Ovary (tissue), 9 donors: ENCODE results near the gene NFIB. TPM values are rescaled to one million over a fixed set of nuclear protein-coding genes. Genes with fewer than 3 reads are reported as not detected.
A peak's percentile ranks its signal among the peaks of the same experiment; 100 is the strongest.

ENCODE experiments used
- DNase-seq, 5 donors: peaks; one replicate each; pipeline ENCODE4 v3.0.0-alpha.2; 2019 to 2020
- H3K27ac ChIP-seq, 2 donors: fragments of 200-600 bp; one replicate each; pipeline versions ENCODE4 v1.5.1 to v1.8.0; 2019 to 2022
- H3K27me3 ChIP-seq: fragments of 200-600 bp; one replicate; pipeline ENCODE4 v1.8.0; 2022
- H3K36me3 ChIP-seq: fragments of 200-600 bp; sonication (generic); one replicate; pipeline ENCODE4 v1.5.1; 2019
- H3K4me1 ChIP-seq: one replicate; pipeline ENCODE4 v1.8.1; 2013; ENCODE audit warnings: mild to moderate bottlenecking, moderate library complexity; ENCODE audit not compliant: insufficient read depth
- H3K4me3 ChIP-seq: fragments of 200-600 bp; sonication (generic); one replicate; pipeline ENCODE4 v1.5.1; 2017
- H3K9me3 ChIP-seq, 2 donors: fragments of 200-600 bp in 1 of 2; sonication (generic) in 1 of 2; one replicate each; pipeline versions ENCODE4 v1.5.1 to v1.8.1; 2013 to 2019; ENCODE audit warnings: mild to moderate bottlenecking in 1 of 2, moderate library complexity in 1 of 2
- CTCF ChIP-seq, 3 donors: fragments of 450-650 bp in 2 of 3; fragments of 200-600 bp in 1 of 3; IDR thresholded peaks; one replicate each; pipeline versions ENCODE4 v1.5.1 to v1.8.0; 2016 to 2022; ENCODE audit warnings: antibody characterized with exemption in 3 of 3, mild to moderate bottlenecking in 1 of 3
- EP300 ChIP-seq: sonication (generic); formaldehyde crosslinking; IDR thresholded peaks from one replicate; pipeline ENCODE4 v1.6.1; 2017; ENCODE audit warnings: antibody characterized with exemption
- POLR2A ChIP-seq: fragments of 450-650 bp; IDR thresholded peaks from one replicate; pipeline ENCODE4 v1.6.1; 2017; ENCODE audit warnings: antibody characterized with exemption, mild to moderate bottlenecking, moderate library complexity
- WGBS, 3 donors: extraction: QIAGEN DNeasy Blood & Tissue Kit in 1 of 3; methylation state at CpG; one replicate each; pipeline versions ENCODE4 v1.1.5 to v1.1.7; 2013 to 2017; 5-methylcytosine and 5-hydroxymethylcytosine counted together
- intact Hi-C, 4 donors: fragments of 100-400 bp; cut with DNase I; formaldehyde crosslinking; loops; one replicate each; pipeline versions ENCODE4 v1.11.0 to v1.15.1; 2022 to 2023
- polyA plus RNA-seq, 2 donors: library from polyadenylated mRNA; stranded (reverse); fragments of 200-250 nt in 1 of 2; fragments of 350-450 nt in 1 of 2; fragmentation: Illumina TruSeq in 1 of 2; extraction: RNeasy Lipid Tissue Mini Kit (QIAGEN cat#74804) in 1 of 2; gene quantifications; one replicate each; pipeline ENCODE4 v1.2.3, GENCODE V29; 2013 to 2014
- total RNA-seq, 7 donors: library from RNA; depleted of rRNA in 2 of 7; stranded (reverse); fragments of >200 nt in 2 of 7; fragmentation: NEBNext Ultra II Directional in 3 of 7; extraction: Animal tissue kit (Norgen Biotek cat#: 25700) in 3 of 7; gene quantifications; one replicate each; pipeline versions ENCODE4 v1.1.0 to v1.2.4, GENCODE V29; 2016 to 2023
- donor health status: DM: no; HTN: no; CAD: no; lungs with moderate emphysema.
- donor health status: DM: no; HTN: no; CAD: no.
- donor health status: Bipolar disorder and iron deficiency.
- donor health status: DM: yes; HTN: yes; CAD: no.
- donor health status: DM: no; HTN: no; CAD: no.
- donor health status: DM: yes; HTN: yes; CAD: no.

Gene NFIB
- total and polyA plus RNA-seq, 9 donors: 8.7 to 111 (median 53.2) TPM

GRCh38 chr9:14347406-14348122, 33.6 kb upstream of the NFIB start:
- 0 to 1% (median 1%) methylated on average over 53 of the region's 53 CpGs for WGBS, 3 donors
- intact Hi-C loops: loop anchor here in 1 of 4 donors (2.0 to 10.0 kb wide), 2 partner anchors 27 to 903 kb away; no protein-coding TSS in a partner anchor
- H3K4me3 ChIP-seq: peak overlapping the region; percentile 47
- no peaks in the 10 kb centered on the region for H3K27me3 ChIP-seq
- no peaks in the 10 kb centered on the region for H3K36me3 ChIP-seq
- TF ChIP-seq EP300 (no peak), CTCF (IDR thresholded peaks at IDR 0.05) (no peak), POLR2A (no peak)
- no peaks in the 10 kb centered on the region for H3K9me3 ChIP-seq
- peak overlapping the region; percentile 11 to 50 for H3K27ac ChIP-seq
- H3K4me1 ChIP-seq: peaks cover 2% of the 10 kb centered on the region
- peak in 3 of 5 donors; percentile 18 to 52 (median 40) for DNase-seq

GRCh38 chr9:14346811-14347405, 33.0 kb upstream of the NFIB start:
- Histone ChIP-seq H3K4me1 (peaks cover 2% of the 10 kb centered on the region), H3K27ac (peak overlapping the region; percentile 11 to 50), H3K27me3 (no peaks in the 10 kb centered on the region), H3K36me3 (no peaks in the 10 kb centered on the region), H3K9me3 (no peaks in the 10 kb centered on the region), H3K4me3 (peak overlapping the region; percentile 47)
- DNase-seq: peak in 3 of 5 donors; percentile 22 to 37 (median 33)
- WGBS, 3 donors: 6 to 7% (median 6%) methylated on average over 37 of the region's 37 CpGs
- TF ChIP-seq EP300 (no peak), CTCF (IDR thresholded peaks at IDR 0.05) (no peak), POLR2A (no peak)
- intact Hi-C loops: loop anchor here in 1 of 4 donors (10.0 kb wide), 1 partner anchor 902 kb away; no protein-coding TSS in a partner anchor

- Histone ChIP-seq H3K27ac (no peak overlapping the region), H3K36me3 (no peaks in the 10 kb centered on the region), H3K27me3 (no peaks in the 10 kb centered on the region), H3K4me1 (peaks cover 2% of the 10 kb centered on the region), H3K4me3 (no peak overlapping the region), H3K9me3 (no peaks in the 10 kb centered on the region)
- DNase-seq: no peak
- 51 to 68% (median 65%) methylated on average over 35 of the region's 35 CpGs for WGBS, 3 donors
- no peak for TF ChIP-seq POLR2A
- no peak for TF ChIP-seq CTCF (IDR thresholded peaks at IDR 0.05)
- TF ChIP-seq EP300: no peak
- intact Hi-C loops: loop anchor here in 1 of 4 donors (10.0 kb wide), 1 partner anchor 902 kb away; no protein-coding TSS in a partner anchor
Observed at GRCh38 chr9:14346231-14346791, 32.4 kb upstream of the NFIB start.

- intact Hi-C loops: loop anchor here in 1 of 4 donors (10.0 kb wide), 1 partner anchor 901 kb away; no protein-coding TSS in a partner anchor
- H3K4me1 ChIP-seq: peaks cover 2% of the 10 kb centered on the region
- TF ChIP-seq CTCF (IDR thresholded peaks at IDR 0.05) (no peak), POLR2A (no peak), EP300 (no peak)
Observed at GRCh38 chr9:14345354-14346230, 31.7 kb upstream of the NFIB start.

More at GRCh38 chr9:14345354-14346230, 31.7 kb upstream of the NFIB start:
- Histone ChIP-seq H3K27ac (no peak overlapping the region), H3K9me3 (no peaks in the 10 kb centered on the region), H3K36me3 (no peaks in the 10 kb centered on the region), H3K4me3 (no peak overlapping the region), H3K27me3 (no peaks in the 10 kb centered on the region)
- no peak for DNase-seq
- WGBS, 3 donors: 74 to 90% (median 82%) methylated on average over 45 of the region's 45 CpGs
